Duodenal mucosa (tissue), 2 donors: ENCODE data around the gene USP34.

Experiments
- H3K27ac ChIP-seq: one replicate; pipeline ENCODE4 v1.7.0; 2013; ENCODE audit warnings: low read depth, low read length
- H3K27me3 ChIP-seq, 2 donors: one replicate each; pipeline ENCODE4 v1.7.0; 2013; ENCODE audit warnings: low read length in 2 of 2, control low read depth in 1 of 2; ENCODE audit not compliant: insufficient read depth in 2 of 2, control insufficient read depth in 1 of 2
- H3K36me3 ChIP-seq, 2 donors: one replicate each; pipeline ENCODE4 v1.7.0; 2013; ENCODE audit warnings: low read length in 2 of 2, control low read depth in 1 of 2; ENCODE audit not compliant: insufficient read depth in 2 of 2, control insufficient read depth in 1 of 2
- H3K4me1 ChIP-seq, 2 donors: one replicate each; pipeline ENCODE4 v1.7.0; 2013; ENCODE audit warnings: low read length in 2 of 2, control low read depth in 1 of 2; ENCODE audit not compliant: insufficient read depth in 2 of 2, control insufficient read depth in 1 of 2
- H3K4me3 ChIP-seq, 2 donors: one replicate each; pipeline ENCODE4 v1.7.0; 2013; ENCODE audit warnings: low read length in 2 of 2, low read depth in 1 of 2
- H3K9ac ChIP-seq, 2 donors: one replicate each; pipeline ENCODE4 v1.7.0; 2013; ENCODE audit warnings: low read length in 2 of 2, low read depth in 1 of 2
- H3K9me3 ChIP-seq, 2 donors: one replicate each; pipeline ENCODE4 v1.7.0; 2013; ENCODE audit warnings: low read length in 2 of 2, control low read depth in 1 of 2; ENCODE audit not compliant: control insufficient read depth in 1 of 2

USP34 gene

DNA sequence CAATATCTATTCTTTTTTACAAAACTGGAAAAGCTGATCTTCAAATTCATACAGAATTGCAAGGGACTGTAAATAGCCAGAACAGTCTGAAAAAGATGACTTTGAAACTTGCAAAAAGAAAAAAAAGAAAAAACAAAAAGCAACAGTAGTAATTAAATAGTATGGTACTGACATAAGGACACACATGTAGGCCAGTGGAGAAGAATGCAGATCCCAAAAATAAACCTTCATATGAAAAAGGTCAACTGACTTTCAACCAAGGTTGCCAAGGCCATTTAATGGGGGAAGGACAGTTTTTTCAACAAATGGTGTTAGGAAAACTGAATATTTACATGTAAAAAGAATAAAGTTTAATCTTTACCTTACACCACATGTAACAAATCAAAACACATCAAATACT is 111.8 kb downstream of the USP34 start:
- Histone ChIP-seq H3K4me3 (no peak overlapping the region), H3K27ac (no peak overlapping the region), H3K9me3 (peaks cover 9 to 10% of the 10 kb centered on the region in 2 donors), H3K27me3 (no peaks in the 10 kb centered on the region), H3K4me1 (peaks cover 0 to 3% of the 10 kb centered on the region in 2 donors), H3K36me3 (peaks cover 13 to 14% of the 10 kb centered on the region in 2 donors), H3K9ac (no peak overlapping the region)

DNA sequence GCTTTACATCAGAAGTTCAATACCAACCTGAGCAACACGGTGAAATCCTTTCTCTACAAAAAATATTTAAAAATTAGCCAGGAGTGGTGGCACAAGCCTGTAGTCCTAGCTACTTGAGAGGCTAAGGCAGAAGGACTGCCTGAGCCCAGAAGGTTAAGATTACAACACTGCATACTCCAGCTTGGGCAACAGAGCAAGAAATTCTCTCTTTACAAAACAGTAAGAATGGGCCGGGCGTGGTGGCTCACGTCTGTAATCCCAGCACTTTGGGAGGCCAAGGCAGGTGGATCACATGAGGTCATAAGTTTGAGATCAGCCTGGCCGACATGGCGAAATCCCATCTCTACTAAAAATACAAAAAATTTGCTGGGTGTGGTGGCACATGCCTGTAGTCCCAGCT is 113.2 kb downstream of the USP34 start:
- peaks cover 0 to 3% of the 10 kb centered on the region in 2 donors for H3K4me1 ChIP-seq
- H3K36me3 ChIP-seq: peaks cover 12 to 19% of the 10 kb centered on the region in 2 donors
- no peak overlapping the region for H3K27ac ChIP-seq
- no peak overlapping the region for H3K4me3 ChIP-seq
- peaks cover 12 to 17% of the 10 kb centered on the region in 2 donors for H3K9me3 ChIP-seq
- H3K9ac ChIP-seq: no peak overlapping the region
- H3K27me3 ChIP-seq: no peaks in the 10 kb centered on the region

DNA sequence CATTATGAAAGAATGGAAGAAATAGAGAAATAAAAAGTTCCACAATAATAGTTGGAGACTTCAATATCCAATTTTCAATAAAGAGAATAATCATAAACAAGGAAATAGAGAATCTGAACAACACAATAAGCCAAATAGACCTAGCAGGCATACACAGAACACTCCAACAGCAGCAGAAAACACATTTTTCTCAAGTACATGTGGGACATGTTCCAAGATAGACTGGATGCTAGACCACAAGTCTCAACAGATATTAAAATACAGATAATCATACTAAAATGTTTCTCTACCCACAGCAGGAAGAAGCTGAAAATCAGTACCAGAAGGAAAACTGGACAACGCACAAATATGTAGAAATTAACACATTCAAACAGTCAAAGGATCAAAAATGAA is 113.9 kb downstream of the USP34 start:
- Histone ChIP-seq H3K4me1 (peaks cover 0 to 3% of the 10 kb centered on the region in 2 donors), H3K9ac (no peak overlapping the region), H3K27me3 (no peaks in the 10 kb centered on the region), H3K4me3 (no peak overlapping the region), H3K9me3 (peaks cover 12 to 17% of the 10 kb centered on the region in 2 donors), H3K27ac (no peak overlapping the region), H3K36me3 (peaks cover 12 to 19% of the 10 kb centered on the region in 2 donors)

DNA sequence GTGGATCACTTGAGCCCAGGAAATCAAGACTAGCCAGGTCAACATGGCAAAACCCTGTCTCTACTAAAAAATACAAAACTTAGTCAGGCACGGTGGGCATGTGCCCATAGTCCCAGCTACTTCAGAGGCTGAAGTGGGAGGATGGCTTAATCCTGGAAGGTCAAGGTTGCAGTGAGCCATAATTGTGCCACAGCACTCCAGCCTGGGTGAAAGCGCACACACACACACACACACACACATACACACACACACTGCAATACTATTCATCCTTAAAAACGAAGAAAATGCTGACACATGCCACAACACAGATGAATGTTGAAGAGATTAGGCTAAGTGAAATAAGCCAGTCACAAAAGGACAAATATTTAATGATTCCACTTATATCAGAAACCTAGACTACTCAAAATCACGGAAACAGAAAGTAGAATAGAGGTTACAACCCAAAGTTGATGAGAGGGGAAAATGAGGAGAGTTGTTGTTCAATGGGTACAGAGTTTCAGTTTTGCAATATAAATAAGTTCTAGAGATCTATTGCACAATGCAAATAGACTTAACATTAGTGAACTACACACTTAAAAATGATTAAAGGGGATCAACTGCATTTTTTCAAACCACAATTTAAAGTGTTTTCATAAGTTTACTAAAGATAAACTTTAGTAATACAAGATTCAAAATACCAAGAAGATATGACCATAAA is 114.5 kb downstream of the USP34 start:
- Histone ChIP-seq H3K4me3 (no peak overlapping the region), H3K27me3 (no peaks in the 10 kb centered on the region), H3K9ac (no peak overlapping the region), H3K4me1 (peaks cover 0 to 3% of the 10 kb centered on the region in 2 donors), H3K9me3 (peaks cover 12 to 17% of the 10 kb centered on the region in 2 donors), H3K27ac (no peak overlapping the region), H3K36me3 (peaks cover 12 to 19% of the 10 kb centered on the region in 2 donors)

DNA sequence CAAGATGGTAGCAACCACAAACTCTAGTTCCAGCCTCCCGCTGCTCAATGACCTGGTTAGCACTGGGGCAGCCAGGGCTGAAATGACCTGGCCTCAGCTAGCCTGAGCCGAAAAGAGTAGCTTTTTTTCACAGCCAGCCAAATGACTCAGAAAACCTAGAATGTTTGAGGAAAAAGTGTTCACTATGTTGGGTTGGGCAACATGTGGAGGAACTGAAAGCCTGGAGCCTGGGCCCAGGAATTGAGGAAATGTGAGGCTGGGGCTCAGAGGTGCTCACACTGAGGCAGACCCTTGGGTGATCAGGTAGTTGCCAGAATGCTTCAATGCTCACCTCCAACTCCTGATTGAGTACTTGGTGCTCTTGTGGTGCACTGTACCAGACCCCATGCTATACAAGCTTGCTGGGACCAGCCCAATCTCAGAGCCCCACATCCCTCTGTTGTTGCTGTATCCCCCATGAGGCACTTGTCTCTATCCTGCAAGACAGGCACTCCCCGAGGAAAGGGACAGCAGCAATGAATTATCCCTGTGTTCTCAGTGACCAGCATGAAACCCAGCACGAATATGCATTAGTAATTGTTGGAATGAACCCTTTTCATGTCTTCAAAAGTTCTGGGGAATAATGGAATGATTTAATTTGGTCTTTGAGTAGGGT is 116.2 kb downstream of the USP34 start:
- Histone ChIP-seq H3K4me1 (peaks cover 0 to 3% of the 10 kb centered on the region in 2 donors), H3K27ac (no peak overlapping the region), H3K9ac (no peak overlapping the region), H3K36me3 (peaks cover 12 to 23% of the 10 kb centered on the region in 2 donors), H3K4me3 (no peak overlapping the region), H3K27me3 (no peaks in the 10 kb centered on the region), H3K9me3 (peaks cover 12 to 17% of the 10 kb centered on the region in 2 donors)

DNA sequence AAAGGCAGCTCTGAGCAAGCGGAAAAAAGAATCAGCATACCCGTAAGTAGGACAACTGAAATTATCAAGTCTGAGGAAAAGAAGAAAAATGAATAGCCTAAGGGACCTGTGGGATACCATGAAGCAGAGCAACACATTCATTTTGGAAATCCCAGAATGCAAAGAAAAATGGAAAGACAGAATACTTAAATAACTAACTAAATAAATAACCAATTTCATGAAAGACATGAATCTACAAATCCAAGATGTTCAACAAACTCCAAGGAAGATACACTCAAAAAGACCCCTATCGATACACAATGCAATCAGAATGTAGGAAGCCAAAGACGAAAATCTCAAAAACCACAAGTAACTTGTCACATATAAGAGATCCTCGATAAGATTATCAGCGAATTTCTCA is 117.0 kb downstream of the USP34 start:
- H3K27ac ChIP-seq: no peak overlapping the region
- H3K9me3 ChIP-seq: peaks cover 12 to 17% of the 10 kb centered on the region in 2 donors
- peaks cover 0 to 3% of the 10 kb centered on the region in 2 donors for H3K4me1 ChIP-seq
- H3K4me3 ChIP-seq: no peak overlapping the region
- H3K36me3 ChIP-seq: peaks cover 12 to 30% of the 10 kb centered on the region in 2 donors
- no peak overlapping the region for H3K9ac ChIP-seq
- no peaks in the 10 kb centered on the region for H3K27me3 ChIP-seq

DNA sequence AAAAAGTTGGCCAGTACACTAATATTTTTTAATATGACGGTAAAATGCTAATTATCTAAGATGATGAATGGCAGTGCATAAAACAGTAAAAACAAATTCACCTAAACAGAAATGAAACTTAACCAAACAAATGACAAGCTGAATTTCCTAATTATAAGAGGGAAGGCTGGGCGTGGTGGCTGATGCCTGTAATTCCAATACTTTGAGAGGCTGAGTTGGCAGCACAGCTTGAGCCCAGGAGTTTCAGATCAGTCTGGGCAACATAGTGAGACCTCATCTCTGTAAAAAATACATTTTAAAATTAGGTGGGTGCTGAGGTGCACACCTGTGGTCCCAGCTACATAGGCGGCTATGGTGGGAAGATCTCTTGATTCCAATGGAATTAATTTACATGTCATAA is 120.1 kb downstream of the USP34 start:
- Histone ChIP-seq H3K9me3 (peaks cover 12 to 17% of the 10 kb centered on the region in 2 donors), H3K36me3 (peaks cover 21 to 50% of the 10 kb centered on the region in 2 donors), H3K27me3 (no peaks in the 10 kb centered on the region), H3K4me1 (no peaks in the 10 kb centered on the region), H3K27ac (no peak overlapping the region), H3K9ac (no peak overlapping the region), H3K4me3 (no peak overlapping the region)

DNA sequence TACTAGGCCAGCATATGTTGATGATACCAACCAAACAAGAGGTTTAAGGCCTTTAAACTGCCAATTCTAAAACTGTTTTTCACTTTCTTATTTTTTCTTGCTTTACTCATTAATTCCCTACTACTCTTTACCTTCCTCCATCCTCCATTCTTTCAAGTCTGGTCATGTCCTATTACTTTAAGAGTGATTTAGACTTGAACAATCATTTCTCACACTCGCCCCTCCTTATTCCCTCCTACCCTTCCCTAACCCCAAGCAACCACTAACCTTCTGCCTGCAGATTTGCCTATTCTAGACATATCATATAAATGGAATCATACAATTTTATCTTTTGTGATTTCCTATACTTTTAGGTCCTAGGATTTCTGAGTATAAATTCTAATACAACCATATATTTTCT is 127.7 kb downstream of the USP34 start:
- Histone ChIP-seq H3K27ac (no peak overlapping the region), H3K4me1 (no peaks in the 10 kb centered on the region), H3K4me3 (no peak overlapping the region), H3K36me3 (peaks cover 18 to 44% of the 10 kb centered on the region in 2 donors), H3K27me3 (no peaks in the 10 kb centered on the region), H3K9ac (no peak overlapping the region), H3K9me3 (no peaks in the 10 kb centered on the region)

DNA sequence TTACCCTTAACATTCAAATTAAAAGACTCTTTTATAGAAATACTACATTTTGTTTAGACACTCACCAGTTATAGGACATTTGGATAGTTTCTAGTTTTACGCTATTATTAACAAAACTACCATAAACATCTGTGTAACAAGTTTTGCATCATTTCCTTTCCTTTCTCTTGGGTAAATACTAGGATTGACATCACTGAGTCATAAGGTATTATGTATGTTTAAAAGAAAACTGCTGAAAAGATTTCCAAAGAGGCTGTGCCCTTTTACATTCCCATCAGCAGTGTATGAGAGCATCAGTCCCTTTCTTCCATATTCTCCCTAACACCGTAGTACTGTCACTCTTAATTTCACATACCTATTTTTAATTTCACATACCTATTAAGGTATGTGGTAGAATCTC is 130.6 kb downstream of the USP34 start:
- no peaks in the 10 kb centered on the region for H3K4me1 ChIP-seq
- peaks cover 11 to 41% of the 10 kb centered on the region in 2 donors for H3K36me3 ChIP-seq
- no peaks in the 10 kb centered on the region for H3K27me3 ChIP-seq
- no peak overlapping the region for H3K27ac ChIP-seq
- H3K9ac ChIP-seq: no peak overlapping the region
- no peak overlapping the region for H3K4me3 ChIP-seq
- H3K9me3 ChIP-seq: no peaks in the 10 kb centered on the region

DNA sequence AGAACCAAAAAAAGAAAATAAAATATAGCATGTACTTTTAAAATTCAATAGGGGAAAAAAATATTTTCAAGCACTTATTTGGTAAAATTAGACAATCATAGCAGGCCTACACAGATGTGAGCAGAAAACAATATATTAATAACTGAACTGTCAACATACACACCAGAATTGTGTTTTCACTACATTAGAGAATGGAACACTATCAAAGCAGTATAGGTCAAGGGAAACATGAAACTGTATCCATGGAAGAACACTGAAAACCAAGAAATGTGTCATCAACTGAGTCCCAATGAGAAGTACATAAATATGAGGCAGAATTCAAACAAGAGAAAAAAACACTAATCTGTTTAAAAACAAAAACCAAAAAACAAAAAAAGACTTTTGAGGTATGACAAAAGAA is 132.4 kb downstream of the USP34 start:
- no peak overlapping the region for H3K9ac ChIP-seq
- peaks cover 9 to 24% of the 10 kb centered on the region in 2 donors for H3K36me3 ChIP-seq
- H3K9me3 ChIP-seq: no peaks in the 10 kb centered on the region
- H3K27ac ChIP-seq: no peak overlapping the region
- no peaks in the 10 kb centered on the region for H3K4me1 ChIP-seq
- H3K27me3 ChIP-seq: no peaks in the 10 kb centered on the region
- no peak overlapping the region for H3K4me3 ChIP-seq
